SK-N-SH (cell line): ENCODE data around the gene SHROOM3. TPM values are rescaled to one million over a fixed set of nuclear protein-coding genes. Genes with fewer than 3 reads are reported as not detected.

Experiments
- CTCF ChIA-PET: fragments of 300-600, 350-600 bp; formaldehyde crosslinking; extraction: SDS; loops from one replicate; lab custom pipeline; 2021; lab: Yijun Ruan, JAX
- POLR2A ChIA-PET: fragments of 350-600 bp; sonication (Branson Sonifier 250); formaldehyde crosslinking; extraction: SDS; loops from one replicate; lab custom pipeline; 2020; ENCODE audit warnings: antibody characterized with exemption, inconsistent platforms; lab: Yijun Ruan, JAX
- DNase-seq: peaks from one replicate; pipeline ENCODE4 v3.0.0; 2012
- H2AFZ ChIP-seq: fragments of 200-600 bp; sonication (generic); 2 replicates; pipeline ENCODE4 v1.8.1; 2016; ENCODE audit warnings: antibody characterized with exemption, mild to moderate bottlenecking, low read depth
- H3F3A ChIP-seq: fragments of 200-600 bp; sonication (generic); replicated peaks from 2 replicates; pipeline ENCODE3; 2016; ENCODE audit warnings: antibody characterized with exemption, mild to moderate bottlenecking; ENCODE audit not compliant: insufficient read depth
- H3K27ac ChIP-seq, 2 experiments: fragments of 200-500 bp in 1 of 2; fragments of 200-600 bp in 1 of 2; sonication (Bioruptor generic) in 1 of 2; sonication (generic), shearing (Covaris generic) in 1 of 2; 2 replicates each; pipeline versions ENCODE4 v1.5.1 to v1.6.1; 2014 to 2016; ENCODE audit warnings: low read depth in 2 of 2, inconsistent platforms in 1 of 2, low read length in 1 of 2, mild to moderate bottlenecking in 1 of 2, mixed read lengths in 1 of 2
- H3K27me3 ChIP-seq: fragments of 200-600 bp; sonication (generic), shearing (Covaris generic); 2 replicates; pipeline ENCODE4 v1.6.1; 2016; ENCODE audit warnings: mixed run types; ENCODE audit not compliant: insufficient read depth
- H3K36me3 ChIP-seq, 2 experiments: fragments of 200-500 bp in 1 of 2; fragments of 200-600 bp in 1 of 2; sonication (Bioruptor generic) in 1 of 2; sonication (generic) in 1 of 2; replicated peaks in 1 of 2; 2 replicates each; pipeline versions ENCODE3 to v1.5.1; 2014 to 2016; ENCODE audit warnings: low read length in 1 of 2, mild to moderate bottlenecking in 1 of 2; ENCODE audit not compliant: insufficient read depth in 2 of 2, control insufficient read depth in 1 of 2
- H3K4me1 ChIP-seq, 2 experiments: fragments of 200-500 bp in 1 of 2; fragments of 200-600 bp in 1 of 2; sonication (Bioruptor generic) in 1 of 2; sonication (generic), shearing (Covaris generic) in 1 of 2; 2 replicates each; pipeline versions ENCODE4 v1.5.1 to v1.6.1; 2014 to 2016; ENCODE audit warnings: low read depth in 1 of 2, low read length in 1 of 2, mixed run types in 1 of 2; ENCODE audit not compliant: insufficient read depth in 2 of 2, control insufficient read depth in 1 of 2
- H3K4me2 ChIP-seq: fragments of 200-600 bp; sonication (generic), shearing (Covaris generic); 2 replicates; pipeline ENCODE4 v1.6.1; 2017; ENCODE audit warnings: mixed run types
- H3K4me3 ChIP-seq, 2 experiments: fragments of 200-500 bp in 1 of 2; fragments of 200-600 bp in 1 of 2; sonication (Bioruptor generic) in 1 of 2; sonication (generic), shearing (Covaris generic) in 1 of 2; 2 replicates each; pipeline versions ENCODE4 v1.5.1 to v1.8.1; 2014 to 2016; ENCODE audit warnings: low read depth in 2 of 2, inconsistent platforms in 1 of 2, low read length in 1 of 2, mild to moderate bottlenecking in 1 of 2, mixed read lengths in 1 of 2, moderate library complexity in 1 of 2
- H3K79me2 ChIP-seq: fragments of 200-600 bp; sonication (generic); 2 replicates; pipeline ENCODE4 v1.8.1; 2017; ENCODE audit warnings: mild to moderate bottlenecking; ENCODE audit not compliant: insufficient read depth
- H3K9ac ChIP-seq: fragments of 200-600 bp; sonication (generic); 2 replicates; pipeline ENCODE4 v1.6.1; 2017; ENCODE audit warnings: mixed run types
- H3K9me2 ChIP-seq: fragments of 200-600 bp; sonication (generic); 2 replicates; pipeline ENCODE4 v1.6.1; 2017; ENCODE audit warnings: mixed run types
- H3K9me3 ChIP-seq: fragments of 200-600 bp; sonication (generic); 2 replicates; pipeline ENCODE4 v1.6.1; 2017; ENCODE audit warnings: mixed run types, mild to moderate bottlenecking, moderate library complexity
- H4K20me1 ChIP-seq: fragments of 200-600 bp; sonication (generic); 2 replicates; pipeline ENCODE4 v1.6.1; 2017; ENCODE audit warnings: mild to moderate bottlenecking, mixed run types; ENCODE audit not compliant: insufficient read depth
- CTCF ChIP-seq: fragments of 200-600 bp; sonication (generic); IDR thresholded peaks from 2 replicates; pipeline ENCODE4 v1.6.1; 2017; ENCODE audit warnings: antibody characterized with exemption, mild to moderate bottlenecking, moderate library complexity
- ELF1 ChIP-seq: IDR thresholded peaks from 2 replicates; pipeline ENCODE4 v1.4.0; 2012
- FOSL2 ChIP-seq: IDR thresholded peaks from 2 replicates; pipeline ENCODE4 v1.4.0; 2012; ENCODE audit warnings: low read depth, mild to moderate bottlenecking, moderate library complexity, borderline replicate concordance
- FOXJ3 ChIP-seq: sonication (generic); formaldehyde crosslinking; IDR thresholded peaks from 2 replicates; pipeline ENCODE4 v1.5.1; 2020; ENCODE audit warnings: mild to moderate bottlenecking, missing genetic modification reagents
- MAX ChIP-seq: IDR thresholded peaks from 2 replicates; pipeline ENCODE4 v1.4.0; 2012; ENCODE audit warnings: low read depth
- MEF2A ChIP-seq: IDR thresholded peaks from 2 replicates; pipeline ENCODE4 v1.4.0; 2012; ENCODE audit warnings: low read depth, borderline replicate concordance
- MXI1 ChIP-seq: IDR thresholded peaks from 2 replicates; pipeline ENCODE4 v1.6.1; 2012; ENCODE audit warnings: mild to moderate bottlenecking, low read depth, low read length, improper control_type of control experiment
- NFIC ChIP-seq: IDR thresholded peaks from 2 replicates; pipeline ENCODE4 v1.4.0; 2012; ENCODE audit warnings: borderline replicate concordance
- PBX3 ChIP-seq: IDR thresholded peaks from 2 replicates; pipeline ENCODE4; 2012
- RCOR1 ChIP-seq: fragments of 150-350 bp; IDR thresholded peaks from 2 replicates; pipeline ENCODE4 v1.6.1; 2017; ENCODE audit warnings: antibody characterized with exemption, low read length
- REST ChIP-seq: IDR thresholded peaks from 2 replicates; pipeline ENCODE4 v1.6.1; 2012; ENCODE audit warnings: mild to moderate bottlenecking, low read depth, low read length, moderate library complexity
- RFX5 ChIP-seq: IDR thresholded peaks from 2 replicates; pipeline ENCODE4 v1.6.1; 2012; ENCODE audit warnings: mild to moderate bottlenecking, improper control_type of control experiment, low read length
- RXRA ChIP-seq: IDR thresholded peaks from 2 replicates; pipeline ENCODE4 v1.4.0; 2012; ENCODE audit warnings: low read depth, mild to moderate bottlenecking, borderline replicate concordance
- TCF12 ChIP-seq: IDR thresholded peaks from 2 replicates; pipeline ENCODE4 v1.4.0; 2012
- USF2 ChIP-seq: fragments of 150-350 bp; IDR thresholded peaks from 2 replicates; pipeline ENCODE4 v1.6.1; 2017; ENCODE audit warnings: antibody characterized with exemption, low read length, low read depth, borderline replicate concordance
- WGBS: methylation state at CpG from one replicate; pipeline ENCODE4 v1.1.6; 2017; ENCODE audit warnings: low lambda C conversion rate; 5-methylcytosine and 5-hydroxymethylcytosine counted together
- polyA plus RNA-seq, 3 experiments: library from polyadenylated mRNA; depleted of rRNA; stranded (reverse); fragments of >200 nt; gene quantifications; 2 replicates each; pipeline ENCODE4 v1.2.3, GENCODE V29; 2012

SHROOM3 gene
- polyA plus RNA-seq, 1 of the 3 experiments (the other 2 are of a cell fraction), result 4.3 TPM

- Histone ChIP-seq H3K4me1 (peaks cover 12 to 28% of the 10 kb centered on the region in 2 experiments), H3K79me2 (peaks cover 74% of the 10 kb centered on the region), H3F3A (peaks cover 9% of the 10 kb centered on the region), H3K9me3 (no peaks in the 10 kb centered on the region), H3K9me2 (no peaks in the 10 kb centered on the region), H3K36me3 (peaks cover 3 to 7% of the 10 kb centered on the region in 2 experiments), H2AFZ (peak overlapping the region; percentile 73), H3K27me3 (no peaks in the 10 kb centered on the region), H3K4me3 (peak overlapping the region; percentile 79 to 81), H3K9ac (peak overlapping the region; percentile 92), H3K4me2 (peak overlapping the region; percentile 91), H4K20me1 (no peaks in the 10 kb centered on the region), H3K27ac (peak overlapping the region; percentile 78 to 99)
- ChIA-PET POLR2A (interaction anchor here (0.6 to 2.8 kb wide), 4 partner anchors 44 to 515 kb away, joined by 3 to 16 read pairs (median 3); no protein-coding TSS in a partner anchor), CTCF (interaction anchor here (1.2 to 1.9 kb wide), 3 partner anchors 59 to 184 kb away, joined by 4 to 5 read pairs (median 4); no protein-coding TSS in a partner anchor)
- 8% methylated on average over 13 of the region's 13 CpGs for WGBS
- DNase-seq, result peak; percentile 45
- TF ChIP-seq NFIC (no peak), ELF1 (no peak; the same call in 1 of the 2 replicates), REST (no peak), CTCF (no peak), PBX3 (peak; percentile 26; the same call in 1 of the 2 replicates), MXI1 (no peak; the same call in 1 of the 2 replicates), FOSL2 (no peak), RXRA (peak; percentile 27; the same call in 1 of the 2 replicates), RFX5 (no peak), MEF2A (no peak), USF2 (no peak), RCOR1 (0 out of 2 replicates have a peak, but pooled peaks have one; percentile 13), MAX (peak; percentile 21), TCF12 (peak; percentile 8; the same call in 1 of the 2 replicates), FOXJ3 (CRISPR knock-in tag) (no peak)
These were observed 253.7 kb downstream of the SHROOM3 start for GRCh38 chr4:76688619-76689144.
